GM13977 (cell line): ENCODE results near the gene SATB1.

ENCODE experiments used
- DNase-seq: peaks from one replicate; pipeline ENCODE4 v3.0.0; 2012; ENCODE audit warnings: low spot score
- in situ Hi-C: fragments of 300-500 bp; cut with MboI; formaldehyde crosslinking; loops from one replicate; pipeline ENCODE4 v1.12.0; 2022; ENCODE audit warnings: low sequenced_read_pairs, low pct_unique_long_range_greater_than_20kb, mixed read lengths, inconsistent platforms; ENCODE audit not compliant: unreplicated experiment
- TF ChIP-seq, protein P1 (sequence below): IDR thresholded peaks from 2 replicates; pipeline ENCODE4 v1.5.1; 2012; ENCODE audit warnings: mild to moderate bottlenecking, control low read depth; ENCODE audit not compliant: insufficient read depth; ENCODE audit errors: extremely low read depth, missing control alignments

The SATB1 gene

GRCh38 chr3:18405141-18405540 is 20.0 kb downstream of the SATB1 start:
- DNase-seq, result no peak
- TF ChIP-seq, protein P1, sequence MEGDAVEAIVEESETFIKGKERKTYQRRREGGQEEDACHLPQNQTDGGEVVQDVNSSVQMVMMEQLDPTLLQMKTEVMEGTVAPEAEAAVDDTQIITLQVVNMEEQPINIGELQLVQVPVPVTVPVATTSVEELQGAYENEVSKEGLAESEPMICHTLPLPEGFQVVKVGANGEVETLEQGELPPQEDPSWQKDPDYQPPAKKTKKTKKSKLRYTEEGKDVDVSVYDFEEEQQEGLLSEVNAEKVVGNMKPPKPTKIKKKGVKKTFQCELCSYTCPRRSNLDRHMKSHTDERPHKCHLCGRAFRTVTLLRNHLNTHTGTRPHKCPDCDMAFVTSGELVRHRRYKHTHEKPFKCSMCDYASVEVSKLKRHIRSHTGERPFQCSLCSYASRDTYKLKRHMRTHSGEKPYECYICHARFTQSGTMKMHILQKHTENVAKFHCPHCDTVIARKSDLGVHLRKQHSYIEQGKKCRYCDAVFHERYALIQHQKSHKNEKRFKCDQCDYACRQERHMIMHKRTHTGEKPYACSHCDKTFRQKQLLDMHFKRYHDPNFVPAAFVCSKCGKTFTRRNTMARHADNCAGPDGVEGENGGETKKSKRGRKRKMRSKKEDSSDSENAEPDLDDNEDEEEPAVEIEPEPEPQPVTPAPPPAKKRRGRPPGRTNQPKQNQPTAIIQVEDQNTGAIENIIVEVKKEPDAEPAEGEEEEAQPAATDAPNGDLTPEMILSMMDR, result no peak
- in situ Hi-C loops, result no loop called here

GRCh38 chr3:18403061-18403460 is 22.1 kb downstream of the SATB1 start:
- TF ChIP-seq, protein P1, result no peak
- DNase-seq, result no peak
- in situ Hi-C loops, result no loop called here

- TF ChIP-seq, protein P1, result no peak
- DNase-seq, result no peak
- in situ Hi-C loops, result no loop called here
Measured at GRCh38 chr3:18402239-18402799, 22.8 kb downstream of the SATB1 start.

- in situ Hi-C loops, result no loop called here
- TF ChIP-seq, protein P1, result no peak
- DNase-seq, result no peak
Measured at GRCh38 chr3:18401300-18401961, 23.7 kb downstream of the SATB1 start.

DNA sequence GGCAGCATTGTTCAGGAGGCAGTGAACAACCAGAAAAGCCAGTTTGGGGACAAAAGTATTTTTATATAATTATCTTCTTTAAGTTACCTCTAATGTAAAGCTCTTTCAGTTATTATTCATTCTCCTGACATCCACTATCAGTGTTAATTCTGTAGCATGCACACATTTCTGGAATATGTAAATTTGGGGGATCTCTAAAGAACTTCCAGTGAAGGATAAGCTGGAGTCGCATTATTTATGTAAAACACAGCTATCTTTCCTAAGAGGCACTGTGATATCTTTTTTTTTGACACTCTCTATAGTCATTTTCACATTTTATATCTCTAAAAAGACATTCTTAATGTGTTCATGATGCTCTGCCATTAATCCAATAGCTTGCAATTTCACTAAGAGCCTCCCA is 26.7 kb downstream of the SATB1 start:
- TF ChIP-seq, protein P1, result no peak
- in situ Hi-C loops, result no loop called here
- DNase-seq, result no peak

DNA sequence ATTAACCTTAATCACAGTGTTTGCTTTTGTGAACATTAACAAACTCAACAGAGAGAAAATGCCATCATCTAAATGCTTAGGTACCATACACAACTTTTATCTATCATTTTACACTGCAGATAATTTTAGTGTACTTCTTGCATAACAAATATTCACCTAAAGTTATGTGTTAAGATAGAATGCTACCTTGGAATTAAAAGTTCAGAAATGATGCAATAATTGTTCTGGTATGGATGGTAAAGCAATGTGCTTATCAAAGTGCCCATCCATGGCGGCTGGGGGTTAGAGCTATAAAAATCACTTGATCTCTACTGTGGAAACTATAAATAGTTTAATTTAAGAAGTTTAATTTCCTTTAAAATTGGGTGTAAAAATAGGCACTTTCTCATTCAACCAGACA is 28.7 kb downstream of the SATB1 start:
- TF ChIP-seq, protein P1, result no peak
- no peak for DNase-seq
- in situ Hi-C loops, result no loop called here
